ENCODE measurements around the gene MNS1. TPM values are rescaled to one million over a fixed set of nuclear protein-coding genes. Genes with fewer than 3 reads are reported as not detected.

Gene MNS1
- polyA plus RNA-seq, 1 donor (not counting 4 experiments of a cell fraction or from before 2014, with no cell fraction given): 0.37 TPM

GRCh38 chr15:56473017-56473416 is 8.1 kb upstream of the MNS1 start:
- dilution Hi-C loops (cut with MboI; ENCODE audit: extremely low pct_ligation_motif_present, low sequenced_read_pairs): no loop called here
- Histone ChIP-seq H3K27me3 (ENCODE audit: control insufficient read depth, extremely low read depth, insufficient read depth, low read length) (peaks cover 2% of the 10 kb centered on the region), H3K9me3 (ENCODE audit: control insufficient read depth, low read depth, low read length) (no peaks in the 10 kb centered on the region), H4K20me1 (ENCODE audit: control insufficient read depth, extremely low read depth, insufficient read depth, low read length) (no peaks in the 10 kb centered on the region), H3K4me3 (ENCODE audit: control insufficient read depth in 2 of 3, extremely low read depth in 1 of 3, insufficient read depth in 2 of 3, low read depth in 1 of 3, low read length in 3 of 3) (no peak overlapping the region), H3K27ac (ENCODE audit: control insufficient read depth, insufficient read depth, low read length) (no peak overlapping the region), H3K4me1 (ENCODE audit: control insufficient read depth, extremely low read depth, insufficient read depth, low read length) (no peaks in the 10 kb centered on the region), H3K9ac (ENCODE audit: control insufficient read depth, extremely low read depth, insufficient read depth, low read length) (no peak overlapping the region), H3K36me3 (ENCODE audit: control insufficient read depth in 2 of 2, extremely low read depth in 1 of 2, insufficient read depth in 2 of 2, low read length in 2 of 2) (no peaks in the 10 kb centered on the region), H2AFZ (ENCODE audit: control insufficient read depth, low read length) (no peak overlapping the region), H3K4me2 (ENCODE audit: control insufficient read depth, extremely low read depth, insufficient read depth, low read depth, low read length) (no peak overlapping the region), H3K9me1 (ENCODE audit: control insufficient read depth, extremely low read depth, insufficient read depth, low read length) (no peaks in the 10 kb centered on the region), H3K79me2 (ENCODE audit: control insufficient read depth, insufficient read depth, low read length) (no peaks in the 10 kb centered on the region)
- TF ChIP-seq EZH2 (IDR thresholded peaks at IDR 0.05; ENCODE audit: low read length) (no peak), CTCF (optimal IDR thresholded peaks at IDR 0.05 in 1 of 3, IDR thresholded peaks at IDR 0.05 in 1 of 3, conservative IDR thresholded peaks at IDR 0.05 in 1 of 3; ENCODE audit: extremely low read depth in 1 of 3, insufficient read depth in 2 of 3, low read length in 3 of 3) (no peak)
- DNase-seq (ENCODE audit: low read depth, low spot score): no peak
- no peak for FAIRE-seq

- Histone ChIP-seq H2AFZ (ENCODE audit: control insufficient read depth, low read length) (no peak overlapping the region), H3K9me3 (ENCODE audit: control insufficient read depth, low read depth, low read length) (no peaks in the 10 kb centered on the region), H3K4me2 (ENCODE audit: control insufficient read depth, extremely low read depth, insufficient read depth, low read depth, low read length) (no peak overlapping the region), H3K79me2 (ENCODE audit: control insufficient read depth, insufficient read depth, low read length) (no peaks in the 10 kb centered on the region), H3K4me1 (ENCODE audit: control insufficient read depth, extremely low read depth, insufficient read depth, low read length) (no peaks in the 10 kb centered on the region), H4K20me1 (ENCODE audit: control insufficient read depth, extremely low read depth, insufficient read depth, low read length) (no peaks in the 10 kb centered on the region), H3K9me1 (ENCODE audit: control insufficient read depth, extremely low read depth, insufficient read depth, low read length) (no peaks in the 10 kb centered on the region), H3K27me3 (ENCODE audit: control insufficient read depth, extremely low read depth, insufficient read depth, low read length) (peaks cover 2% of the 10 kb centered on the region), H3K9ac (ENCODE audit: control insufficient read depth, extremely low read depth, insufficient read depth, low read length) (no peak overlapping the region), H3K4me3 (ENCODE audit: control insufficient read depth in 2 of 3, extremely low read depth in 1 of 3, insufficient read depth in 2 of 3, low read depth in 1 of 3, low read length in 3 of 3) (no peak overlapping the region), H3K36me3 (ENCODE audit: control insufficient read depth in 2 of 2, extremely low read depth in 1 of 2, insufficient read depth in 2 of 2, low read length in 2 of 2) (no peaks in the 10 kb centered on the region), H3K27ac (ENCODE audit: control insufficient read depth, insufficient read depth, low read length) (no peak overlapping the region)
- no peak for TF ChIP-seq CTCF (optimal IDR thresholded peaks at IDR 0.05 in 1 of 3, IDR thresholded peaks at IDR 0.05 in 1 of 3, conservative IDR thresholded peaks at IDR 0.05 in 1 of 3; ENCODE audit: extremely low read depth in 1 of 3, insufficient read depth in 2 of 3, low read length in 3 of 3)
- TF ChIP-seq EZH2 (IDR thresholded peaks at IDR 0.05; ENCODE audit: low read length): no peak
- DNase-seq (ENCODE audit: low read depth, low spot score) (no peak), FAIRE-seq (no peak)
- dilution Hi-C loops (cut with MboI; ENCODE audit: extremely low pct_ligation_motif_present, low sequenced_read_pairs): no loop called here
These were observed 7.3 kb upstream of the MNS1 start for GRCh38 chr15:56472278-56472677.
